HG03097 (cell line): ENCODE measurements around the gene TCF20.

Source experiments
- ATAC-seq: cut with Tn5 transposase; IDR thresholded peaks from one replicate; pipeline ENCODE4 v1.9.1; 2021; ENCODE audit not compliant: unreplicated experiment, low FRiP score

TCF20 gene

DNA sequence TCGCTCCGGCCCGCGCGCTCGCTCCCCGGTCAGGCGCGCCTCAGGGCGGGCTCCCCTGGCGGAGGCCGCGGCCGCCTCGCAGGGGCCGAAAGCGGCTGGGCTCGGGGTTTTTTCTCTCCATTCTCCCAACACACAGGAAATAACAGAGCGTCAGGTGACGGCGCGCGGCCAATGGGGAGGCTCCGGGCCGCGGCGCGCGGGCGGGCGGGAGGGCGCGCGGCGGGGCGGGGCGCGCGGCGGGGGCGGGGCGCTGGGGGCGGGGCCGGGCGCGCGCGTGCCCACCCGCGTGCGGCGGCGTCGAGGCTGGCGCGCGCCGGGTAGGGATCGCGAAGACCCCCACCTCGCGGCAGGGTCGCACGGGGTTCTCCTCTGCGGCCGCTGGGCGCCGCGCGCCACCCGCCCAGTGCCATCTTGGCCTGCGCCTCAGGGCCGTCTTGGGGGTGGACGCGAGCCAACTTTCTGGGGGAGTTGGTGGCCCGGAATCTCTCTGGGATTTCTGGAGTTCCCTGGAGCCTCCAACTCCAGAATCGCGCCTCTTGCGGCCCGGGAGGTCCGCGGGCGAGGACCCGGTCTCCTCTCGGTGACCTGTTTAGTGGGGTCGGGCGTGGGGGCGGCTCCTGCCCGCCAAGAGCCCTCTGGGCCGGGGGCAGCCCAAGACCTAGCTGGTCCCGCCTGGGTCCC, at the start of gene TCF20:
Gene TCF20 (minus strand): TSS at position 144 of the 681 bp plus-strand sequence. CDS start 55,348 bp downstream, outside the sequence.
- ATAC-seq: peak; percentile 42

DNA sequence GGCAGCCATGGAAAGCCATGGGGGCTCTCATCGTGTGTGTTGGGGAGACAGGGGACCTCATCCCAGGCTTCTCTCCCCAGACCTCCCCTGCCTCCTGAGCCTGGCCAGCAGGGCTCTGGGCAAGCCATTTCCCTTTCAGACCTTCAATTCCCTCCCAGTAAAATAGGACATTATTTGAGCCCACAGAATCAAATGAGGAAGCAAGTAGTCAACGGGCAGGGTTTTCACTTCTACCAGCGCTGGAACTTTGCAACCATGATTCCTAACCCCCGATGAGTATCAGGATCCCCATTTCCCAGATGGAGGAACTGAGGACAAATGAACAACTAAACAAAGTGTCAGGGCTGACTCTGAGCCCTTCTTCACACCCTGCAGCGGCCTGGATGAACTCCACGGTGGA, 48.9 kb upstream of the TCF20 start:
- no peak for ATAC-seq

DNA sequence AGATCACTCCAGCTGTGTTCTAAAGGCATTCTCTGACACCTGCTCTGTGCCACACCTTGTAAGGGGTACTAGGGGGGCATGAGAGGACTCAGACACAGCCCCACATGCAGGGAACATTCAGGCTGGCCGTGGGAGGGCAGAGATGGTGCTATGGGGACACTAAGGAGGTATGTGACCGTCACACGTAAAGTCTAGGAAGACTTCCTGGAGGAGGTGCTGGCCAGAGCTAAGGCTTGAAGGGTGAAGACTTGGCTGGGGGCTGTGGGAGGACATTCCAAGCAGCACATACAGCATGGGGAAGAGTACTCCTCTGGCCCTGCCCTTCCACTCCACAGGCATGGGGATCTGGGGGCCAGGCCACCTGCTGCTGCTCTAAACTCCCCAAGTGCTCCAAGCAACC, 48.5 kb upstream of the TCF20 start:
- no peak for ATAC-seq

DNA sequence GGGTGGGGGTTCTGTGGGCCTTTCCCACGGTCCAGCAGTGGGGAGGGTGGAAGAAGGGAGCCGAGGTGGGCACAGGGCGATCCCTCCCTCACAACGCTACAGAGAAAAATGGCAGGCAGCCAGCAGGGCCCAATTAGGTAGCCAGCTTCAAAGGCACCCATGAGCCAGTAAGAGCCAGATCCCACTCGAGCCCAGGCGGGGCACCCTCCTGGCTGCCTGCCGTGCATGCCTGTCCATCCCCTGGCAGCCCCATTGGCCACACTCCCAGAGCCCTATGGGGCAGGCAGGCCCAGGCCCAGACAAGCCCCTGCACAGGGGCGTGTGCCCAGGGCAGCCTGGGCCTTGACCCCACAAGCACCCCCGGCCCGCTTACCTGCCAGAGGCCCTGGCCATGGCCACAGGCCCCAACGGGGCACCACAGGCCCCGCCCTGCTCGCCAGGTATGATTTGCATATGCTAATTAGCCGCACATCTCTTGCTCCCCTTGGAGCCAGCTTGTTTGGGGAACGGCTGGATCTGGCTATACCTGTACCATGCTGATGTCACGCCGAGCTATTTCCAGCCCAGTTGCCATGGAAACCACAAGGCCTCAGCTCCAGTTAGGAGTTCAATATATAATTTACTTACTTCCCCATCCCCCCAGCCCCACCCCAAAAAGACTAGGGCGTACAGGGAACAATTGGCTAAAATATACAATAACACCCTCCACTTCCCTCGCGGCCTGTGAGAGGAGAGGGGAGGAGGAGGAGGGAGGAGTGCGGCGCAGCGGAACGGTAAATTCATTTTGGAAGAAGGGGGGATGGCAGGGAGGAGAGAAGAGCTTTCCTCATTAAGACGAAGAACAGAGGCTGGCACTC, 47.5 kb upstream of the TCF20 start:
- no peak for ATAC-seq

DNA sequence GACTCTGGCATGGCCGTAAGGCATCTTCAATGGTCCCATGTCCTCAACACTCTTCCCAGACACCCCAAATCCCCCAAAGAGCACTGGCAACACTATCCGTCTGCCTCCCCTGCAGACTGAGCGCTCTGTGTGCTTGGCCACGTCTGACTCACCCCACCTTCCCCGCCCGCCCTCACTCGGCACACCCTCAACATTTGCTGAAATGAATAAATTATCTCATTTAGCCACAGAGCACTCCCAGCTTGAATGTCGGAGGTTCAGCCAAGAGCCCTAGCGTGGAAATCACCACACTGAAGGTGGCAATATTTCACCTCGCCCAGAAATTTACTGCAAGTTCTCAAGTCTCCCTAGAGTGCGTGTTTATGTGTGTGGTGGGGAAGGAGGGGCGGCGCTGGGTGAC, 46.6 kb upstream of the TCF20 start:
- no peak for ATAC-seq

DNA sequence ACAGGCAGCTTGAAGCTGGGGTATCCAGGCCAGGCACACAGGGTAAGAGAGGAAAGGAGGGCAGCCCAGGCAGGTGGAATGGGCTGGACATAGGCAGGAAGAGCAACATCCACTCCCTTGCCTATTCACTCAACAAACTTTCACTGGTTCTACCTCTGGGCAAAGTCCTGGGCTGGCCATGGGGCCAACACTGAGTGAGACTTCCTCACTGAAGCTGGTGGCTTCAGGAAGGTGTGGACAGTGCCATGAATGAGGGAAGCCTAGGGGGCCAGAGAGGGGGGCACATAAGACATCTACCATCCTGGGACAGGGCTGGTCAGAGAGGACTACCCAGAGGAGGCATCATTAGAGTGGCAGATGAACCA, 44.9 kb upstream of the TCF20 start:
- no peak for ATAC-seq

DNA sequence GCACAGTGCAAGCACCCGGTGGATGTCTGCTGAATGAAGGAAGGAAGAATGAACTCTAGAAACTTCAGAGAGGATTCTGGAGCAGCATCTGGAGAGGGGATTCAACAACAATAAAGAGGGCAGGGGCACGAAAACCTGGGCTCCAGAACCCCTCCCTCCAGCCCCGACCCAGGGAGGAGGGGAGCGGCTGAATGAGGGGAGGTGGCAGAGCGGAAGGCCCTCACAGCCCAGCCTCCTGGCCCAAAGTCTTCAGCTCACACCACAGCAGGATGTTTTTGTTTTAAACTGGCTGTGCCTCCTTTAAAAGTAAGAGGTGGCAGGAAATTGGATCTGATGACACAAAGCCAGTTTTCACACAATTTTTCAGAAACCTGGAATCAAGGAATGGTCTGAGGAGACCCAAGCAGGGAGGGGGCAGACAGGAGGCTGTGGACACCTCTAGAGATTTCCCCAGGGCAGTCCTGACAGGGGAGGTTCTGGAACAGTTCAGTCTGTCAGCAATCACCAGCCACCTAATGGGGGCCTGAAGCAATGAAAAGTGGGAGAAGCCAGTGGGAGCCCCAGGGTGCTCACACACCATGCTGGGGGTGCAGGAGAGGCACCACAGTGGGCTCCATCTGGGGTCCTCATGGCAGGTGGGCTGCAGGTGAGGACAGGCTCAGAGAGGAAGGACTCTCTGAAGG, 44.4 kb upstream of the TCF20 start:
- no peak for ATAC-seq

DNA sequence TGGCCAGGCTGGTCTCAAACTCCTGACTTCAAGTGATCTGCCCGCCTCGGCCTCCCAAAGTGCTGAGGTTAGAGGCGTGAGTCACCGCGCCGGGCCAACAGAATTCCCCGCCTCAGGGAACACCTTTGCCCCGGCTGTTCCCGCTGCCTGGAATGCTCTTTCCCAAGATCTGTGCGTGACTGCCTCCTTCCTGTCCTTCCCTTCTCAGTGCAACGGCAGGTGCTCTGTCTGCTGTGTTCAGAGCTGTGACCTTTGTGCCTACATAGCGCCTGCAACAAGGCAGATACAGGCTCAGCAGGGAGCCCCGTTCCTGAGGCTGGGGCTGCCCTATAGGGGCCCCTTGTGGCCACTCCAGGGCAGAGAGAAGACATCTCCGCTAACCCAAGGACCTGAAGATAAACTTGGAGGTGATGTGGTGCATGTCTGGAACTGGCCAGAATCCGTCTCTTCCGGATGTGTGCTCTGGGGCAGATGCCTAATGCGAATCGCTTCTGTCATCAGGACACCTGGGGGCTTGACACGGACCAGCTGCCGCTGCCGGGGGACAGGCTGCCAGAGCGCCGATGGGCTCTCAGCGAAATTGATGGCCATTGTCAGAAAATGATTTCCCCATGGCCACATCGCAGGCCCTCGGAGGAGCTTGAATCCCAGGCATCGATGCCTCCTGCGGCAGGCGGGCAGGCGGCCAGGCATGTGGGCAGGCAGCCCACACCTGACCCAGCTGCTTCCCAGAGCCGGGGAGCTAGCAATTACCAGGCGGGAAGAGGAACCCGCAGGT, 43.5 kb upstream of the TCF20 start:
- no peak for ATAC-seq

DNA sequence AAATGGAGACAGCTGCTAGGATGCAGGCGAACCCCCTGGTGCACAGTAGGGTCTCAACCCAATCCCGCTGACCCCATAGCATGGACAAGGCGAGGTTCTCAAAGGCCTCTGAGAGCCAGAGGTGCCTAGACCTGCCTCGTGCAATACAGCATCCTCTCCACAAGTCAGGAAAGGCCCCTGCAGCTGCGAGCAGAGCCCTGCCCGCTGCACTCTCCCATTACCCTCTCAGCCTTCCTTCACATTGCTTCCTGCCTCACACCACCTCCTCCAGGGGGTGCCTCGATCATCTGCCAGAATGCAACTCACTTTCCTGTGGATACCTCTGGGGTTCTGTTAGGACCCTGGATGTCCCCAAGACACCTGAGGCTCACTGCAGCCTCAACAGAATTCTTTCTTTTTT, 42.8 kb upstream of the TCF20 start:
- ATAC-seq: no peak

DNA sequence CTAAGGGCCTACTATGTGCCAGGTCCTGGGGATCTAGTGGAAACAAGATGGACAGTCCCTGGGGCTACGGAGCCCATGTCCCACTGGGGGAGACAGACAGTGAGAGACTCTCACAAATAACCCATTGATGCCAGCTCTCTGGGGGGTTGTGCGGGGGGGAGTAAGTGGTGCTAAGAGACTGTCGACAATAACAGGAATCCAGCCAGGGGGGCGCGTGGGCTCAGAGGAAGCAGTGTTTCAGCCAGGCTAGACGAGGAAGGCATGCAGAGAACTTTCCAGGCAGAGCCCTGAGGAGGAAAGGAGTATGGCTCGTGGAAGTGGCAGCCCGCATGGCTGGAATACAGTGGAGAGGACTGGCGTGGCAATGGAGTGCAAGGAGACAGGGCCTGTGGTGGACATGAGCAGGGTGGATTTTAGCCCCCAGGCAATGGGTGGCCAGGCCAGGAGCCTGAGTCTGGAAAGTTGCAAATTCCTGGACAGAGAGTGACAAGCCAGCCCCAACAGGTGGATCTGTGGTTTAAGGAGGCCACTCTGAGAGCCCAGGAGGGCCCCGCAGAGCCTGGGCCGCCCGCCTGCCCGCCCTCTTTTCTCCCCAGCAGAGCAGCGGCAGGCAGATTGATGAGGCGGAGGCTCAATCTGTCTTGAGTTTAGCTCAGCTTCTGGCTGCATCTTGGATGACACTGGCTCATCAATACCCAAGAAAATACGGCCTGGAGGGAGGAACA, 40.0 kb upstream of the TCF20 start:
- ATAC-seq: no peak

DNA sequence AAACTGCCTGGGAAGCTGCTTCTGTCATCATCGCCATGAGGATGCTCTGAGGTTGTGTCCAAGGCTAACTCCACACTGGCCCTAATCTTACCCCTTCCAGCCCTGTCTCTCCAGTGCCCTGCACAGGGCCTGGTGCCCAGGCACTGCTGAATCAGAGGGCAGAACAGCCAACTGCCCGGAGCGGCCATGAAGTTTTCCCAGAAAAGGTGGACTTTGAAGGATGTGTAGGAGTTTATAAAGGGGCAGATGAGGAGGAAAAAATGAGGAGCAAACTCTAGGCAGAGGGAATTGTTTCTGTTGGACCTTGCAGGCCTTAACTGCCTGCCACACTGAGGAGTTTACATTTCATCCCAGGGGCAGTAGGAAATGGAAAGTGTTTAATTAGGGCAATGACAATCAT, 39.4 kb upstream of the TCF20 start:
- ATAC-seq: no peak

DNA sequence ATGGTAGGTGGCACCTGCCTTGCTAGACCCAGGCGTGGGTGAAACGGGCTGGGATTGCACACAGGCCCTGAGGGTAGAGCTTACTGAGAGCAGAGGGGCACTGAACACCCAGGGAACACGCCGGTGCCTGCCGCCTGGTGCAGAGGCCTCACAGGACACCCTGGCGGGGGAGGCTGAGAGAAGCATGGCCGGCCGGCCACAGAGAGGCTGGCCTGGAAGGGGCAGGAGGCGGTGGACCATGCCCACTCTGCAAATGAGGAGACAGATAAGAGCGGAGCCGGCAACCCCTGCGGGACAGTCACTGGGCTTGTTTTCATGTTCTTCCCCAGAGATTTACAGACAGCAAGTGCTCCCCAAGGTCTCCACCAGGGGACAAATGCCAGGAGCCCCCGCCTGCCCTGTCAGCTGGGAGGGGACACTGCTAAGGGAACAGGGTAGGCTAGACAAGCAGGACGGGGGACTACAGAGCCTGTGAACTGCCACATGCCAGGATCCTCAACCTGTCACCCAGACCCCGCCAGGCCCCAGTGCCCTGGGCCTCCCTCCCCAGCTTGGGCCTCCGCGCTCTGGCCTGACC, 38.5 kb upstream of the TCF20 start:
- no peak for ATAC-seq

DNA sequence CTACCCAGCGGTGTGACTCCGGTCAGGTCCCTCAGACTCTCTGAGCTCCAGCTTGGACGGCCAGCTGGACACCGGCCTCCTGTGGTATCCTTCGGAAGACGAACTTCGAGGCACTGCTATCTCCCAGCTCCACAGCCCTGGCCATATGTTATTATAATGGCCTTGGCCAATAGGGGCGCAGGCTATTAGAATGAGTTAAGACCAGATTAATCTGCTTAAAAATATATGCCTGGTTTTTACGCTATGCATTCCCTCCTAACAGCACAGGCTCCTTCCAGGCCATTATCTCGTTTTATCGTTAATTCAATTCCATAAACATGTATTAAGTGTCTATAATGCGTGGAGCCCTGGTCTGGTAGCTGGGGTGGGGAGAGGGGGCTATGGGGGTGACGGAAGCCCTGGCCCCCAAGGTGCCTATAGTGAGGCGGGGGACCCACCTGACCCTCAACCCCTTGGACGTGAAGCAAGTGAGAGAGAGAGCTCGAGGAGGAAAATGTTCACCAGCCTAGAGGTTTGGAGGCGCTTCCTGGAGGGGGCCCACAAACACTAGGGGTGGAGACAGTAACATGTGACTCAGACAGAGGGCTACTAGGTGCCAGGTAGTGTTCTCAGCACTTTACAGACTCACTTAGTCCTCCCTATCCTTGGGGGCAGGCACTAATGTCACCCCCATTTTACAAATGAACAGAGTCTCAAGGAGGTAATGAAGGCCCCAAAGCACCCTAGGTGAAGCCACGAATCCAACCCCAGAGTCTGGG, 37.5 kb upstream of the TCF20 start:
- ATAC-seq: no peak

DNA sequence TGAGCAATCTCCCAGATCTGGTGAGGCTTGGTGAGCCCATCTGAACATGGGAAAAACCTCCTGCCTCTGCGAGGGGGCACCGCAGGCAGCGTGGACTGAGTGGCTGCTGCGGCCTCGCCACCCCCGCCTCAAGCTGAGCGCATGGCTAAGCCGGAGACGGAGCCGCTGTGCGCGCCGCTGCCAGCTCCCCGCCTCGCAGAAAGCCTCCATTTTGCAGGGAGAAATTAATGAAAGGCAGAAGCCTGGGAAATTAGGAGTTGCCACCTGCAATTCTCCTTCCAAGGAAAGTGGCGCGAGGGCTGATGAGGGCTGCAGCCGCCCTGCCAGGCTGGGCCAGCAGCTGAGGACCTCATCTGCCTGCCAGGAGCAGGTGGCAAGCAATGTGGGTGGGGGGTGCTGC, 35.6 kb upstream of the TCF20 start:
- ATAC-seq: no peak

DNA sequence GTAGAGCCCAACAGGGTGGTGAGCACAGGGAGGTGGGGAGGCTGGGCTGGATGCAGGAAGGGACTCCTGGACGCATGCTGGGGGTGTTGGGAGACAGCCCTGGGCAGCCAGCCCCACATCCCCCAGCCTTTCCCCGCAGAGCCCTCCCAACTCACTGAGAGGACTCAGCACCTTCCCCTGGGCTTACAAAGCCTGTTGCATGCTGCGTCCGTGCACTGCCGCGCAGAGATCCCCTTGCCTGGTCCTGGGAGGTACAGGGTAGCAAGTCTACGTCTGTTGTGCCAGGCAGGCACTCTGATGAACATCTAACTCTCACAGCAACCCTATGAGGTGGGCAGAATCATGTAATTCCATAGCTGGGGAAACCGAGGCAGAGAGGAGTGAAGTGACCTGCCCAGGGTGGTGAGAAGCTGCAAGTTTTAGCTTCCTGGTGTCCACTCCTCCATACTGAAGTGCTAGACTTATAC, 33.9 kb upstream of the TCF20 start:
- ATAC-seq: no peak

DNA sequence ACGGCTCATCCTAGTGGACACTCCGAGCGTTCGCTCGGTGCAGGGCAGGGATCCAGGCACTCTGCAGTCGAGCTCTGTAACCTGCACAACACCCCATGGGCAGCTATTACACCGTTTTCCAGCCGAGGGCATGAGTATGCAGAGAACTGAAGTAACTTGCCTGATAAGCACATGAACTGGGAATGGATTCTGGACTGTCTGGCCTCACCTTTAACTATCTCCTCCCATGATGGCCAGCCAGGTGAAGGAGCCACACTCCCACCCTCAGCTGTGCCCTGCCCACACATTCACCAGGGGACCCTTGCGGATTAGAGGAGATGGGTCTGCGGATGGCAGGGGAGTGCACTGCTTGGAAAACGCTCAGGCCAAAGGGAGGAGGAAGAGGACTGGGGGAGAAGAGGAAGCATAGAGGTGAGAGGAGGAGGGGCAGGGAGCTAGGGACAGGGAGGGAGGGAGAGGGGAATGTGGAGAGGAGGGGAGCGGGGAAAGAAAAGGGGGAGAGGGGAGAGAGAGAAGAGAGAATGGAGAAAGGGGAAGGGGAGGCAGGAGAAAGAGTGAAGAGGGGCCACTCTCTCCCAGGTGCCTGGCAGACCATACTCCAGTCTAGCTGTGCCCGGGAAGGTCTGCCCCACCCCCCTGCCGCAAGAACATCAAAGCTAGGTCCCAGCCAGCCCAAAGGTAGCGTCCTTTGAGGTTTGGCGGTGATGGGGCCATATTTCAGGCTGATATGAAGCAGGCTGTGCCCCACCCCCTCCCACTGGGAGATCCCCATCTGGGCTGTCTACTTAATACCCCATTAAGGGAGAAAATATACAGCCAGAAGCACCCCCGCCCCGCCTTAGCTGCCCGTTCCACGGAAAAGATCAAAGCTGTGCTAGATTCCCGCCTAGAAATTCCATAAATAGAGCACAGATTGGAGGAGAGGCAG, 33.2 kb upstream of the TCF20 start:
- no peak for ATAC-seq

DNA sequence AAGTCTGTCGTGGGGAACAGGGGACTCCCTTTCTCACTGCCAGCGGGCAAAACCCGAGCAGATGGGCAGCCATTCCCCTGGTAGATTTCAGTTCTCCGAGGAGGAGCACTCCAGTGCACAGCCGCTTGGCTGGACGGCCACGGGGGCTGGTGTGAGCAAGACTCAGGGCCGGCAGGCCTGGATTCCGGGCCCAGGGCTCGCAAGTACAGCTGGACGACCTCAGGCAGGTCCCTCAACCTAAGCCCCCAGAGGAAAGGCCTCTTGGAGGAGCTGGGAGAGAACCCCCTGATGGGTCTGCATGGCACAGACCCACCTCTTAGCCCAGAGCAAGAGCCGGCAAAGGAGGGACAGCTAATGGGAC, 31.3 kb upstream of the TCF20 start:
- ATAC-seq: no peak
